B cell (primary cell): ENCODE data around the gene WDFY2. TPM values are rescaled to one million over a fixed set of nuclear protein-coding genes. Genes with fewer than 3 reads are reported as not detected.
"Not testable (repeated sequence)": the region's sequence is repeated elsewhere in the genome, so short reads cannot be mapped to it uniquely, and the experiment has no call there.

Experiments
- ATAC-seq: fragments of 200-7000 bp; cut with Tn5 transposase; one replicate; pipeline ENCODE4 v1.10.0; 2021; ENCODE audit warnings: low read depth, mild to moderate bottlenecking, moderate number of reproducible peaks, moderate library complexity
- CTCF ChIA-PET: fragments of 350-600 bp; sonication (Branson Sonifier 250); formaldehyde crosslinking; loops from one replicate; lab custom pipeline; 2021; ENCODE audit warnings: antibody characterized with exemption, inconsistent platforms; lab: Charles Lee
- POLR2A ChIA-PET: fragments of 350-600 bp; sonication (Branson Sonifier 250); formaldehyde crosslinking; loops from one replicate; lab custom pipeline; 2021; ENCODE audit warnings: antibody characterized with exemption; lab: Charles Lee
- DNase-seq: peaks from one replicate; pipeline ENCODE4 v3.0.0; 2013
- H2AFZ ChIP-seq: 2 replicates; pipeline ENCODE4 v1.6.1; 2012; ENCODE audit warnings: mild to moderate bottlenecking, low read depth, low read length; ENCODE audit not compliant: insufficient read depth, poor library complexity, severe bottlenecking
- H3K27ac ChIP-seq, 2 donors: 1 replicate in 1 of 2; 2 replicates in 1 of 2; pipeline ENCODE4 v1.5.1; 2012 to 2013; ENCODE audit warnings: low read length in 2 of 2, mild to moderate bottlenecking in 2 of 2, moderate library complexity in 1 of 2
- H3K27me3 ChIP-seq, 4 experiments: fragments of 200-600 bp in 1 of 4; sonication (generic) in 1 of 4; replicated peaks in 1 of 4; 1 replicate in 2 of 4; 2 replicates in 2 of 4; pipeline versions ENCODE4 v1.6.1 to v1.7.0; 2013 to 2016; ENCODE audit warnings: low read length in 3 of 4, mild to moderate bottlenecking in 2 of 4, mixed read lengths in 1 of 4, moderate library complexity in 1 of 4; ENCODE audit not compliant: insufficient read depth in 4 of 4, control insufficient read depth in 3 of 4; ENCODE audit errors: control extremely low read depth in 1 of 4
- H3K36me3 ChIP-seq, 2 experiments: replicated peaks in 1 of 2; 1 replicate in 1 of 2; 2 replicates in 1 of 2; pipeline versions ENCODE4 v1.6.1 to v1.7.1; 2013; ENCODE audit warnings: low read length in 1 of 2; ENCODE audit not compliant: insufficient read depth in 2 of 2, control insufficient read depth in 1 of 2; ENCODE audit errors: control extremely low read depth in 1 of 2, extremely low read depth in 1 of 2
- H3K4me1 ChIP-seq, 2 donors: fragments of 200-600 bp in 1 of 2; sonication (generic) in 1 of 2; 1 replicate in 1 of 2; 2 replicates in 1 of 2; pipeline versions ENCODE4 v1.5.1 to v1.6.1; 2013 to 2017; ENCODE audit warnings: low read length in 2 of 2; ENCODE audit not compliant: control insufficient read depth in 2 of 2, insufficient read depth in 2 of 2
- H3K4me2 ChIP-seq: replicated peaks from 2 replicates; pipeline ENCODE3; 2012; ENCODE audit warnings: mild to moderate bottlenecking, low read depth, low read length; ENCODE audit not compliant: poor library complexity, severe bottlenecking
- H3K4me3 ChIP-seq, 5 experiments: fragments of 200-600 bp in 1 of 5; sonication (generic) in 1 of 5; 1 replicate in 3 of 5; 2 replicates in 2 of 5; pipeline versions ENCODE4 v1.5.1 to v1.7.0; 2011 to 2016; ENCODE audit warnings: low read length in 4 of 5, mild to moderate bottlenecking in 4 of 5, low read depth in 2 of 5, control low read depth in 1 of 5, moderate library complexity in 1 of 5; ENCODE audit not compliant: insufficient read depth in 1 of 5; ENCODE audit errors: control extremely low read depth in 1 of 5, extremely low read depth in 1 of 5
- H3K79me2 ChIP-seq: fragments of 200-600 bp; sonication (generic); one replicate; pipeline ENCODE4 v1.6.0; 2016; ENCODE audit warnings: low read length; ENCODE audit not compliant: control insufficient read depth, insufficient read depth
- H3K9ac ChIP-seq: fragments of 200-600 bp; sonication (generic); 2 replicates; pipeline ENCODE4 v1.6.1; 2017; ENCODE audit warnings: mild to moderate bottlenecking, low read length, moderate library complexity
- H3K9me3 ChIP-seq, 3 donors: one replicate each; pipeline versions ENCODE4 v1.6.1 to v1.7.1; 2013; ENCODE audit warnings: low read length in 2 of 3; ENCODE audit not compliant: control insufficient read depth in 2 of 3, insufficient read depth in 1 of 3; ENCODE audit errors: control extremely low read depth in 1 of 3
- H4K20me1 ChIP-seq: 2 replicates; pipeline ENCODE4 v1.6.0; 2012; ENCODE audit warnings: mild to moderate bottlenecking, low read length; ENCODE audit not compliant: insufficient read depth, control insufficient read depth, poor library complexity, severe bottlenecking
- H3K27ac Mint-ChIP-seq: one replicate; pipeline ENCODE4 v1.8.0; 2021; ENCODE audit warnings: mixed read lengths
- H3K27me3 Mint-ChIP-seq: one replicate; pipeline ENCODE4 v1.8.0; 2021; ENCODE audit warnings: mixed read lengths
- H3K4me1 Mint-ChIP-seq: one replicate; pipeline ENCODE4 v1.8.0; 2021; ENCODE audit warnings: mixed read lengths
- H3K4me3 Mint-ChIP-seq: one replicate; pipeline ENCODE4 v1.8.0; 2021; ENCODE audit warnings: mixed read lengths
- H3K9me3 Mint-ChIP-seq: one replicate; pipeline ENCODE4 v1.8.0; 2022; ENCODE audit warnings: mixed read lengths; ENCODE audit not compliant: insufficient read depth
- CTCF ChIP-seq: fragments of 200-600 bp; IDR thresholded peaks from one replicate; pipeline ENCODE4 v1.8.0; 2022; ENCODE audit warnings: antibody characterized with exemption, mild to moderate bottlenecking
- EZH2 ChIP-seq: IDR thresholded peaks from 2 replicates; pipeline ENCODE4 v1.6.1; 2012; ENCODE audit warnings: borderline replicate concordance, low read depth, mild to moderate bottlenecking, moderate library complexity, low read length; ENCODE audit not compliant: insufficient read depth, poor library complexity, severe bottlenecking
- WGBS: methylation state at CpG from one replicate; pipeline ENCODE4 v1.1.5; 2013; ENCODE audit warnings: missing lambda C conversion rate; ENCODE audit not compliant: insufficient coverage; 5-methylcytosine and 5-hydroxymethylcytosine counted together
- intact Hi-C: fragments of 100-400 bp; cut with micrococcal nuclease; formaldehyde crosslinking; loops from one replicate; pipeline ENCODE4 v1.10.0; 2022
- polyA plus RNA-seq: library from polyadenylated mRNA; depleted of rRNA; stranded (reverse); fragments of >200 nt; gene quantifications from 2 replicates; pipeline ENCODE4 v1.2.3, GENCODE V29; 2012
- total RNA-seq, 2 donors: library from RNA; stranded (reverse); fragments of 120-200 nt in 1 of 2; gene quantifications; 1 replicate in 1 of 2; 2 replicates in 1 of 2; pipeline versions ENCODE4 v1.2.3 to v1.2.4, GENCODE V29; 2013 to 2022

WDFY2 gene
- total and polyA plus RNA-seq, 2 donors (not counting 1 experiment from before 2014, with no cell fraction given) = 12.4 to 47.7 TPM

GRCh38 chr13:51645761-51646670, 61.8 kb downstream of the WDFY2 start:
- ChIA-PET POLR2A (no interaction called here), CTCF (interaction anchor here (1.3 kb wide), 2 partner anchors 18 to 50 kb away, joined by 3 read pairs; no protein-coding TSS in a partner anchor)
- DNase-seq (no peak), ATAC-seq (no peak)
- Mint-ChIP-seq H3K27ac (peak overlapping the region; percentile 88), H3K4me1 (peaks cover 66% of the 10 kb centered on the region), H3K9me3 (no peaks in the 10 kb centered on the region), H3K27me3 (no peaks in the 10 kb centered on the region), H3K4me3 (peak overlapping the region; percentile 70)
- peak overlapping the region; percentile 55 for H3K9ac ChIP-seq
- peak overlapping the region; percentile 83 to 91 for H3K27ac ChIP-seq
- H3K79me2 ChIP-seq = peaks cover 73% of the 10 kb centered on the region
- peaks cover 39 to 42% of the 10 kb centered on the region in 2 donors for H3K4me1 ChIP-seq
- no peaks in the 10 kb centered on the region for H3K9me3 ChIP-seq
- H3K27me3 ChIP-seq = no peaks in the 10 kb centered on the region
- no peaks in the 10 kb centered on the region for H3K36me3 ChIP-seq
- intact Hi-C loops = loop anchor here (1.0 to 2.0 kb wide), 3 partner anchors 37 to 193 kb away; partner anchors contain the start of genes INTS6 and WDFY2
- H3K4me2 ChIP-seq = peak overlapping the region; percentile 60
- 96% methylated on average over 10 of the region's 10 CpGs for WGBS
- peaks cover 17% of the 10 kb centered on the region for H4K20me1 ChIP-seq
- H3K4me3 ChIP-seq = peak overlapping the region in 1 of 5 experiments; percentile 11
- TF ChIP-seq EZH2 (no peak), CTCF (no peak)
- no peak overlapping the region for H2AFZ ChIP-seq

GRCh38 chr13:51647067-51647466, 62.8 kb downstream of the WDFY2 start:
- no peak overlapping the region for H3K9ac ChIP-seq
- H3K9me3 Mint-ChIP-seq = peaks cover 4% of the 10 kb centered on the region
- H3K4me3 ChIP-seq = no peak overlapping the region
- TF ChIP-seq CTCF (no peak), EZH2 (no peak)
- no peak overlapping the region for H3K27ac ChIP-seq
- H3K27me3 Mint-ChIP-seq = no peaks in the 10 kb centered on the region
- H3K27me3 ChIP-seq = no peaks in the 10 kb centered on the region
- no peak overlapping the region for H3K4me2 ChIP-seq
- H3K79me2 ChIP-seq = peaks cover 76% of the 10 kb centered on the region
- DNase-seq (no peak), ATAC-seq (no peak)
- H3K27ac Mint-ChIP-seq = no peak overlapping the region
- peaks cover 39 to 42% of the 10 kb centered on the region in 2 donors for H3K4me1 ChIP-seq
- no peak overlapping the region for H2AFZ ChIP-seq
- ChIA-PET CTCF (no interaction called here), POLR2A (interaction anchor here (0.6 kb wide), 1 partner anchor 260 kb away, joined by 7 read pairs; no protein-coding TSS in a partner anchor)
- no peaks in the 10 kb centered on the region for H3K36me3 ChIP-seq
- H4K20me1 ChIP-seq = peaks cover 17% of the 10 kb centered on the region
- H3K4me3 Mint-ChIP-seq = no peak overlapping the region
- H3K4me1 Mint-ChIP-seq = peaks cover 76% of the 10 kb centered on the region
- 100% methylated on average over 1 of the region's 4 CpGs for WGBS
- no peaks in the 10 kb centered on the region for H3K9me3 ChIP-seq
- intact Hi-C loops = no loop called here

- H3K4me1 ChIP-seq, H3K9ac ChIP-seq, H3K27me3 Mint-ChIP-seq, H2AFZ ChIP-seq, CTCF ChIA-PET, H3K27ac Mint-ChIP-seq, H4K20me1 ChIP-seq, H3K27me3 ChIP-seq, POLR2A ChIA-PET, H3K36me3 ChIP-seq, H3K4me3 ChIP-seq, ATAC-seq, intact Hi-C loops, H3K27ac ChIP-seq, H3K4me2 ChIP-seq, DNase-seq, H3K4me3 Mint-ChIP-seq: not testable (repeated sequence)
- H3K4me1 Mint-ChIP-seq = peaks cover 37% of the 10 kb centered on the region
- Histone ChIP-seq H3K79me2 (peaks cover 60% of the 10 kb centered on the region), H3K9me3 (peaks cover 3 to 11% (median 8%) of the 10 kb centered on the region in 3 donors)
- H3K9me3 Mint-ChIP-seq = peaks cover 13% of the 10 kb centered on the region
- no CpG with 5 or more reads among the region's 3 CpGs for WGBS
These were observed 67.9 kb downstream of the WDFY2 start for GRCh38 chr13:51652193-51652592.
